PC-3 (cell line): ENCODE results near the gene SSR2. TPM values are rescaled to one million over a fixed set of nuclear protein-coding genes. Genes with fewer than 3 reads are reported as not detected.

Source experiments
- ATAC-seq: fragments of 200-7000 bp; cut with Tn5 transposase; 2 replicates; pipeline ENCODE4 v1.9.1; 2020; ENCODE audit warnings: mild to moderate bottlenecking, moderate library complexity
- BruUV-seq: library from RNA; stranded (reverse); fragments of 400-500 nt; replicated peaks from 2 replicates; lab custom pipeline; 2021; lab: Mats Ljungman, UMichigan
- CTCF ChIA-PET: fragments of 300-600 bp; sonication (Branson Sonifier 250); formaldehyde crosslinking; loops from one replicate; lab custom pipeline; 2022; ENCODE audit warnings: antibody characterized with exemption; lab: Charles Lee
- POLR2A ChIA-PET: fragments of 300-600 bp; sonication (Branson Sonifier 250); formaldehyde crosslinking; loops from one replicate; lab custom pipeline; 2022; ENCODE audit warnings: antibody characterized with exemption; ENCODE audit not compliant: unreplicated experiment; lab: Charles Lee
- DNase-seq: peaks from one replicate; pipeline ENCODE4 v3.0.0-alpha.2; 2015
- H2AFZ ChIP-seq: fragments of 300-600 bp; sonication (generic); 2 replicates; pipeline ENCODE4 v1.6.0; 2016; ENCODE audit warnings: antibody characterized with exemption, low read length
- H3F3A ChIP-seq: fragments of 300-600 bp; sonication (generic); one replicate; pipeline ENCODE4 v1.6.0; 2017; ENCODE audit warnings: antibody characterized with exemption, low read length, control low read depth, mild to moderate bottlenecking; ENCODE audit not compliant: unreplicated experiment
- H3K27ac ChIP-seq: fragments of 300-600 bp; sonication (generic); 2 replicates; pipeline ENCODE4 v1.5.1; 2016; ENCODE audit warnings: mild to moderate bottlenecking, low read length
- H3K27me3 ChIP-seq: fragments of 300-600 bp; sonication (generic); 2 replicates; pipeline ENCODE4 v1.6.1; 2016; ENCODE audit warnings: low read length, mixed read lengths
- H3K36me3 ChIP-seq: fragments of 300-600 bp; sonication (generic); 2 replicates; pipeline ENCODE4 v1.6.1; 2016; ENCODE audit warnings: low read depth, mixed run types, low read length, mixed read lengths
- H3K4me1 ChIP-seq: fragments of 300-600 bp; sonication (generic); 2 replicates; pipeline ENCODE4 v1.5.1; 2016; ENCODE audit warnings: low read length; ENCODE audit not compliant: insufficient read depth
- H3K4me2 ChIP-seq: fragments of 300-600 bp; sonication (generic); 2 replicates; pipeline ENCODE4 v1.6.0; 2016; ENCODE audit warnings: low read length
- H3K4me3 ChIP-seq: fragments of 300-600 bp; sonication (generic); 2 replicates; pipeline ENCODE4 v1.5.1; 2016; ENCODE audit warnings: mild to moderate bottlenecking, low read length, mixed read lengths
- H3K79me2 ChIP-seq: fragments of 300-600 bp; sonication (generic); 2 replicates; pipeline ENCODE4 v1.6.1; 2017; ENCODE audit warnings: low read length, mixed read lengths
- H3K9ac ChIP-seq: fragments of 300-600 bp; sonication (generic); 2 replicates; pipeline ENCODE4 v1.6.0; 2016; ENCODE audit warnings: mild to moderate bottlenecking, low read length
- H3K9me2 ChIP-seq: fragments of 300-600 bp; sonication (generic); replicated peaks from 2 replicates; pipeline ENCODE4 v1.6.1; 2016; ENCODE audit warnings: mixed run types, low read length, mixed read lengths
- H3K9me3 ChIP-seq: fragments of 300-600 bp; sonication (generic); 2 replicates; pipeline ENCODE4 v1.6.1; 2016; ENCODE audit warnings: low read length, mixed read lengths
- H4K20me1 ChIP-seq: fragments of 300-600 bp; sonication (generic); 2 replicates; pipeline ENCODE4 v1.6.1; 2016; ENCODE audit warnings: low read length, mixed read lengths
- EZH2 ChIP-seq: fragments of 300-600 bp; sonication (generic); IDR thresholded peaks from one replicate; pipeline ENCODE4 v1.6.1; 2017; ENCODE audit warnings: antibody characterized with exemption, mild to moderate bottlenecking, low read length; ENCODE audit not compliant: unreplicated experiment
- EZH2phosphoT487 ChIP-seq: fragments of 300-600 bp; sonication (generic); IDR thresholded peaks from 2 replicates; pipeline ENCODE4 v1.6.1; 2018; ENCODE audit warnings: mild to moderate bottlenecking, antibody characterized with exemption, low read length, borderline replicate concordance
- intact Hi-C: fragments of 100-400 bp; cut with micrococcal nuclease; formaldehyde crosslinking; loops from 2 replicates; pipeline ENCODE4 v1.9.0; 2023
- total RNA-seq: library from RNA; depleted of rRNA; stranded (reverse); fragments of >200 nt; gene quantifications from 2 replicates; pipeline ENCODE4 v1.2.3, GENCODE V29; 2014
- TF ChIP-seq, protein P1 (sequence below): fragments of 300-600 bp; sonication (generic); conservative IDR thresholded peaks from 2 replicates; pipeline ENCODE4 v1.5.1; 2017; ENCODE audit warnings: antibody characterized with exemption, low read depth, mild to moderate bottlenecking, low read length

The SSR2 gene
- total RNA-seq, 1 experiment from 2014 or later = 293 TPM

- Histone ChIP-seq H2AFZ (no peak overlapping the region), H3F3A (no peaks in the 10 kb centered on the region), H4K20me1 (peaks cover 20% of the 10 kb centered on the region), H3K9ac (no peak overlapping the region), H3K79me2 (peaks cover 98% of the 10 kb centered on the region), H3K27me3 (no peaks in the 10 kb centered on the region), H3K9me3 (no peaks in the 10 kb centered on the region), H3K36me3 (no peaks in the 10 kb centered on the region; the same call in 1 of the 2 replicates), H3K9me2 (no peaks in the 10 kb centered on the region), H3K4me1 (peaks cover 50% of the 10 kb centered on the region), H3K4me2 (peak overlapping the region; percentile 90), H3K4me3 (peak overlapping the region; percentile 97; the same call in 1 of the 2 replicates), H3K27ac (no peak overlapping the region)
- BruUV-seq = no TSS peak
- no peak for TF ChIP-seq EZH2phosphoT487
- CTCF ChIA-PET = interaction anchor here (0.7 kb wide), 1 partner anchor 113 kb away, joined by 3 read pairs; no protein-coding TSS in a partner anchor
- POLR2A ChIA-PET = no interaction called here
- ATAC-seq = no peak
- intact Hi-C loops = loop anchor here (5.0 kb wide), 1 partner anchor 148 kb away; no protein-coding TSS in a partner anchor
- no peak for DNase-seq
Measured at GRCh38 chr1:155974208-155975115, 46.3 kb downstream of the SSR2 start.

GRCh38 chr1:155973723-155974122 lies 47.0 kb downstream of the SSR2 start:
- Histone ChIP-seq H3K9me3 (no peaks in the 10 kb centered on the region), H4K20me1 (peaks cover 20% of the 10 kb centered on the region), H3K9me2 (no peaks in the 10 kb centered on the region), H3K4me2 (no peak overlapping the region), H3K27ac (no peak overlapping the region), H3K79me2 (peaks cover 98% of the 10 kb centered on the region), H3K27me3 (no peaks in the 10 kb centered on the region), H3K4me1 (peaks cover 43% of the 10 kb centered on the region), H3K36me3 (peaks cover 4% of the 10 kb centered on the region), H3K4me3 (no peak overlapping the region), H2AFZ (no peak overlapping the region), H3F3A (no peaks in the 10 kb centered on the region), H3K9ac (no peak overlapping the region)
- no peak for ATAC-seq
- no peak for DNase-seq
- intact Hi-C loops = no loop called here
- CTCF ChIA-PET = interaction anchor here (0.7 kb wide), 1 partner anchor 112 kb away, joined by 3 read pairs; no protein-coding TSS in a partner anchor
- POLR2A ChIA-PET = no interaction called here
- BruUV-seq = no TSS peak
- TF ChIP-seq, protein P1, sequence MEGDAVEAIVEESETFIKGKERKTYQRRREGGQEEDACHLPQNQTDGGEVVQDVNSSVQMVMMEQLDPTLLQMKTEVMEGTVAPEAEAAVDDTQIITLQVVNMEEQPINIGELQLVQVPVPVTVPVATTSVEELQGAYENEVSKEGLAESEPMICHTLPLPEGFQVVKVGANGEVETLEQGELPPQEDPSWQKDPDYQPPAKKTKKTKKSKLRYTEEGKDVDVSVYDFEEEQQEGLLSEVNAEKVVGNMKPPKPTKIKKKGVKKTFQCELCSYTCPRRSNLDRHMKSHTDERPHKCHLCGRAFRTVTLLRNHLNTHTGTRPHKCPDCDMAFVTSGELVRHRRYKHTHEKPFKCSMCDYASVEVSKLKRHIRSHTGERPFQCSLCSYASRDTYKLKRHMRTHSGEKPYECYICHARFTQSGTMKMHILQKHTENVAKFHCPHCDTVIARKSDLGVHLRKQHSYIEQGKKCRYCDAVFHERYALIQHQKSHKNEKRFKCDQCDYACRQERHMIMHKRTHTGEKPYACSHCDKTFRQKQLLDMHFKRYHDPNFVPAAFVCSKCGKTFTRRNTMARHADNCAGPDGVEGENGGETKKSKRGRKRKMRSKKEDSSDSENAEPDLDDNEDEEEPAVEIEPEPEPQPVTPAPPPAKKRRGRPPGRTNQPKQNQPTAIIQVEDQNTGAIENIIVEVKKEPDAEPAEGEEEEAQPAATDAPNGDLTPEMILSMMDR = no peak
- TF ChIP-seq EZH2phosphoT487 (no peak), EZH2 (no peak)

- ChIA-PET CTCF (no interaction called here), POLR2A (no interaction called here)
- no peaks in the 10 kb centered on the region for H3K9me2 ChIP-seq
- BruUV-seq = no TSS peak
- intact Hi-C loops = no loop called here
- peaks cover 20% of the 10 kb centered on the region for H3K36me3 ChIP-seq
- DNase-seq (no peak), ATAC-seq (no peak)
- peaks cover 20% of the 10 kb centered on the region for H4K20me1 ChIP-seq
- H3K4me1 ChIP-seq = peaks cover 40% of the 10 kb centered on the region
- H3F3A ChIP-seq = no peaks in the 10 kb centered on the region
- H3K27ac ChIP-seq = no peak overlapping the region
- H3K79me2 ChIP-seq = peaks cover 92% of the 10 kb centered on the region
- TF ChIP-seq, protein P1 = no peak
- TF ChIP-seq EZH2phosphoT487 = no peak
- TF ChIP-seq EZH2 = no peak
- H3K4me3 ChIP-seq = no peak overlapping the region
- H3K9me3 ChIP-seq = no peaks in the 10 kb centered on the region
- no peaks in the 10 kb centered on the region for H3K27me3 ChIP-seq
- H2AFZ ChIP-seq = no peak overlapping the region
- H3K4me2 ChIP-seq = no peak overlapping the region
- H3K9ac ChIP-seq = no peak overlapping the region
Measured at GRCh38 chr1:155971910-155972809, 48.6 kb downstream of the SSR2 start.
